ENCODE measurements around the gene RAB3IL1.

RAB3IL1 gene

DNA sequence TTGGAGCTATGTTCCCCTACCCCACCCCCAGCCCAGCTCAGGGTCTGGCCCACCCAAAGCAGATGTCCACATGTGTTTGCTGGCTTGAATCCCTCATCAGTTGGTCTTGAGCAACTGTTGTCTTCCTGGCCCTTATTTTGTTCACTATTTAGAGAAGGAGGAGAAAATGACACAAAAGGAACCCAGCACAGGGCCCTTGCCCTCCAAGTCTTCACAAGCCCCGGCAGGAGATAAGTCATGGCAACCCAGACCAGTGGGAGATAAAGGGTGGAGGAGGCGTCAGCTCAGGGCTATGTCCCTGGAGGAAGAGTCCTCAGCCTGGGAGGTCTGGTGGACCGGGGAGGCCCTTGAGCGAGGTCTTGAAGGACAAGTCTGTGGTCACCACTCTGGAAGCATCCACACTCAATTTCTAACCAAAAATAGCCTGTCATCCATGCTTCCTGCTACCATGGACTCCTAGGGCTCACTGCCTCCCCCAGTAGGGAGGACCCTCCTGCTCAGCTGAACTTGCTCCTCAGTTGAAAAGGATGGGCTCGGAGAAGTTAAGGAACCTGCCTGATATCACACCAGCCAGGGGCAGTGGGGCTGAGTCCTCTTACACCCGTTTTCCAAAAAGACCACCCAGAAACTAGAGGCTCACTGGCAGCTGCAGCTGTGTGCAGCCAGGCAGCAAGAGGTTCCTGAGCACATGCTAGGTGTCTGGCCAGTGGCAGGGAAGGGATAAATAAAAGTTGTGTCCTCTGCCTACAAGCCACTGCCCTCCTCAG lies 1.8 kb upstream of the RAB3IL1 start:
- H3K4me1 ChIP-seq (ENCODE audit: control insufficient read depth, insufficient read depth, low read length) = no peaks in the 10 kb centered on the region
- no peak overlapping the region for H3K4me3 ChIP-seq (ENCODE audit: low read depth, low read length)
- H3K36me3 ChIP-seq (ENCODE audit: control insufficient read depth in 2 of 2, insufficient read depth in 1 of 2, low read length in 2 of 2) = no peaks in the 10 kb centered on the region
- ChIA-PET POLR2A (no interaction called here), CTCF (interaction anchor here (1.0 to 1.3 kb wide), 2 partner anchors 29 to 189 kb away, joined by 4 to 5 read pairs; no protein-coding TSS in a partner anchor)
- H3K27ac ChIP-seq (ENCODE audit: extremely low read depth, low read depth, low read length) = no peak overlapping the region
- no peaks in the 10 kb centered on the region for H3K9me3 ChIP-seq (ENCODE audit: control insufficient read depth, insufficient read depth, low read depth, low read length)
- TF ChIP-seq ZNF548 (tag by site-specific recombination; IDR thresholded peaks at IDR 0.05) (no peak), ZBTB21 (tag by site-specific recombination; IDR thresholded peaks at IDR 0.05) (no peak), ZNF121 (tag by site-specific recombination; IDR thresholded peaks at IDR 0.05) (no peak), ZNF324 (tag by site-specific recombination; IDR thresholded peaks at IDR 0.05) (no peak), ZNF292 (tag by site-specific recombination; IDR thresholded peaks at IDR 0.05; ENCODE audit: borderline replicate concordance, low read depth) (no peak), BCL11A (tag by site-specific recombination; IDR thresholded peaks at IDR 0.05; ENCODE audit: low read depth) (no peak), ZNF19 (tag by site-specific recombination; IDR thresholded peaks at IDR 0.05; ENCODE audit: low read depth) (no peak)
- TF ChIP-seq, protein P1, sequence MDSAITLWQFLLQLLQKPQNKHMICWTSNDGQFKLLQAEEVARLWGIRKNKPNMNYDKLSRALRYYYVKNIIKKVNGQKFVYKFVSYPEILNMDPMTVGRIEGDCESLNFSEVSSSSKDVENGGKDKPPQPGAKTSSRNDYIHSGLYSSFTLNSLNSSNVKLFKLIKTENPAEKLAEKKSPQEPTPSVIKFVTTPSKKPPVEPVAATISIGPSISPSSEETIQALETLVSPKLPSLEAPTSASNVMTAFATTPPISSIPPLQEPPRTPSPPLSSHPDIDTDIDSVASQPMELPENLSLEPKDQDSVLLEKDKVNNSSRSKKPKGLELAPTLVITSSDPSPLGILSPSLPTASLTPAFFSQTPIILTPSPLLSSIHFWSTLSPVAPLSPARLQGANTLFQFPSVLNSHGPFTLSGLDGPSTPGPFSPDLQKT (IDR thresholded peaks at IDR 0.05; ENCODE audit: borderline replicate concordance, low read depth, low read length) = no peak

DNA sequence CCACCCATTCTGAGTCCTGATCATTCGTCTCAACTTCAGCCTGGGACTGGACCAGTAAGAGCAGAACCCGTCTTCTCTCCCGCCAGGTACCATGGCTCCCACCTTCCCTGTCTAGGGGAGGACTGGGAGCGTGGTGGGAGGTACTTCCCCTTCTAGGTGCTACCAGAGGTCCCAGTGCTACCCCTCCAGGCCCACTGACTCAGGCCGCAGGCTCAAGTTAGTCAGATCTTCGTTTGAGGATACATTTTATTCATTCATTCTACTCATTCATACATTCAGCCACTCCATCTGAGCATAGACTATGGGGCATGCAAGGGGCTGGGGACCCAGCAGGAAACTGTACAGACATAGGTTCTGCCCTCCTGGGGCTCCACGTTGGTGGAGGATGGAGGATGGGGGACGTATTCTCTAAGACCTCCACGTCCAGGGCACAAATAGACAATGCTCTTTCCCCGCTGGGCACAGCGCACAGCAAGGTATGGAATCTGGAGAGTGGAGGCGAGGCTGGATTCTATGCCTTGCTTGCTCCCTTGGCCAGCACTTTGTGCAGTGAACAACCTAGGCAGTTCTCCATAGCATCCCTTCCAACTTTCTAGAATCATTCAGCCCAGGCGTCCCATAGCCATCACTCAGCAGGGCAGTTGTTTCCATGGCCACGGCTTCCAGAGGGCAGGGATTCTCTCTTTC lies 1.0 kb upstream of the RAB3IL1 start:
- ChIA-PET CTCF (interaction anchor here (0.9 to 1.7 kb wide), 5 partner anchors 17 to 190 kb away, joined by 3 to 8 read pairs (median 5); partner anchors contain the start of gene BEST1), POLR2A (no interaction called here)
- Histone ChIP-seq H3K27ac (ENCODE audit: extremely low read depth, low read depth, low read length) (no peak overlapping the region), H3K9me3 (ENCODE audit: control insufficient read depth, insufficient read depth, low read depth, low read length) (no peaks in the 10 kb centered on the region), H3K4me3 (ENCODE audit: low read depth, low read length) (no peak overlapping the region), H3K36me3 (ENCODE audit: control insufficient read depth in 2 of 2, insufficient read depth in 1 of 2, low read length in 2 of 2) (no peaks in the 10 kb centered on the region), H3K4me1 (ENCODE audit: control insufficient read depth, insufficient read depth, low read length) (no peaks in the 10 kb centered on the region)
- TF ChIP-seq TCF7L2 (IDR thresholded peaks at IDR 0.05; ENCODE audit: borderline replicate concordance, low read depth, low read length) (no peak), ZNF837 (tag by site-specific recombination; IDR thresholded peaks at IDR 0.05) (no peak), ZIC2 (tag by site-specific recombination; IDR thresholded peaks at IDR 0.05) (no peak), ZNF768 (tag by site-specific recombination; IDR thresholded peaks at IDR 0.05) (no peak), SCRT1 (tag by site-specific recombination; IDR thresholded peaks at IDR 0.05; ENCODE audit: borderline replicate concordance) (no peak)
- TF ChIP-seq, protein P2, sequence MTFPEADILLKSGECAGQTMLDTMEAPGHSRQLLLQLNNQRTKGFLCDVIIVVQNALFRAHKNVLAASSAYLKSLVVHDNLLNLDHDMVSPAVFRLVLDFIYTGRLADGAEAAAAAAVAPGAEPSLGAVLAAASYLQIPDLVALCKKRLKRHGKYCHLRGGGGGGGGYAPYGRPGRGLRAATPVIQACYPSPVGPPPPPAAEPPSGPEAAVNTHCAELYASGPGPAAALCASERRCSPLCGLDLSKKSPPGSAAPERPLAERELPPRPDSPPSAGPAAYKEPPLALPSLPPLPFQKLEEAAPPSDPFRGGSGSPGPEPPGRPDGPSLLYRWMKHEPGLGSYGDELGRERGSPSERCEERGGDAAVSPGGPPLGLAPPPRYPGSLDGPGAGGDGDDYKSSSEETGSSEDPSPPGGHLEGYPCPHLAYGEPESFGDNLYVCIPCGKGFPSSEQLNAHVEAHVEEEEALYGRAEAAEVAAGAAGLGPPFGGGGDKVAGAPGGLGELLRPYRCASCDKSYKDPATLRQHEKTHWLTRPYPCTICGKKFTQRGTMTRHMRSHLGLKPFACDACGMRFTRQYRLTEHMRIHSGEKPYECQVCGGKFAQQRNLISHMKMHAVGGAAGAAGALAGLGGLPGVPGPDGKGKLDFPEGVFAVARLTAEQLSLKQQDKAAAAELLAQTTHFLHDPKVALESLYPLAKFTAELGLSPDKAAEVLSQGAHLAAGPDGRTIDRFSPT (tag by site-specific recombination; IDR thresholded peaks at IDR 0.05) = no peak
- TF ChIP-seq, protein P3, sequence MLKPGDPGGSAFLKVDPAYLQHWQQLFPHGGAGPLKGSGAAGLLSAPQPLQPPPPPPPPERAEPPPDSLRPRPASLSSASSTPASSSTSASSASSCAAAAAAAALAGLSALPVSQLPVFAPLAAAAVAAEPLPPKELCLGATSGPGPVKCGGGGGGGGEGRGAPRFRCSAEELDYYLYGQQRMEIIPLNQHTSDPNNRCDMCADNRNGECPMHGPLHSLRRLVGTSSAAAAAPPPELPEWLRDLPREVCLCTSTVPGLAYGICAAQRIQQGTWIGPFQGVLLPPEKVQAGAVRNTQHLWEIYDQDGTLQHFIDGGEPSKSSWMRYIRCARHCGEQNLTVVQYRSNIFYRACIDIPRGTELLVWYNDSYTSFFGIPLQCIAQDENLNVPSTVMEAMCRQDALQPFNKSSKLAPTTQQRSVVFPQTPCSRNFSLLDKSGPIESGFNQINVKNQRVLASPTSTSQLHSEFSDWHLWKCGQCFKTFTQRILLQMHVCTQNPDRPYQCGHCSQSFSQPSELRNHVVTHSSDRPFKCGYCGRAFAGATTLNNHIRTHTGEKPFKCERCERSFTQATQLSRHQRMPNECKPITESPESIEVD (tag by site-specific recombination; IDR thresholded peaks at IDR 0.05) = no peak
- TF ChIP-seq, protein P4, sequence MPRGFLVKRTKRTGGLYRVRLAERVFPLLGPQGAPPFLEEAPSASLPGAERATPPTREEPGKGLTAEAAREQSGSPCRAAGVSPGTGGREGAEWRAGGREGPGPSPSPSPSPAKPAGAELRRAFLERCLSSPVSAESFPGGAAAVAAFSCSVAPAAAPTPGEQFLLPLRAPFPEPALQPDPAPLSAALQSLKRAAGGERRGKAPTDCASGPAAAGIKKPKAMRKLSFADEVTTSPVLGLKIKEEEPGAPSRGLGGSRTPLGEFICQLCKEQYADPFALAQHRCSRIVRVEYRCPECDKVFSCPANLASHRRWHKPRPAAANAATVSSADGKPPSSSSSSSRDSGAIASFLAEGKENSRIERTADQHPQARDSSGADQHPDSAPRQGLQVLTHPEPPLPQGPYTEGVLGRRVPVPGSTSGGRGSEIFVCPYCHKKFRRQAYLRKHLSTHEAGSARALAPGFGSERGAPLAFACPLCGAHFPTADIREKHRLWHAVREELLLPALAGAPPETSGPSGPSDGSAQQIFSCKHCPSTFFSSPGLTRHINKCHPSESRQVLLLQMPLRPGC (tag by site-specific recombination; IDR thresholded peaks at IDR 0.05) = no peak
